Activated B cell treated with CpG ODN at 0.5 μM for 24 hours (primary cell): ENCODE measurements around the gene NDUFS3. TPM values are rescaled to one million over a fixed set of nuclear protein-coding genes. Genes with fewer than 3 reads are reported as not detected.

ENCODE experiments used
- ATAC-seq: fragments of 200-7000 bp; cut with Tn5 transposase; one replicate; pipeline ENCODE4 v1.10.0; 2021; ENCODE audit warnings: low read depth, mild to moderate bottlenecking, moderate library complexity
- CTCF ChIA-PET: fragments of 350-600 bp; sonication (Branson Sonifier 250); formaldehyde crosslinking; loops from one replicate; lab custom pipeline; 2021; ENCODE audit warnings: antibody characterized with exemption; lab: Charles Lee
- POLR2A ChIA-PET: fragments of 350-600 bp; sonication (Branson Sonifier 250); formaldehyde crosslinking; loops from one replicate; lab custom pipeline; 2021; ENCODE audit warnings: antibody characterized with exemption; lab: Charles Lee
- DNase-seq: peaks from one replicate; pipeline ENCODE4 v3.0.0; 2022
- H3K27ac Mint-ChIP-seq: one replicate; pipeline ENCODE4 v1.8.0; 2020; ENCODE audit warnings: mixed read lengths
- H3K27me3 Mint-ChIP-seq: one replicate; pipeline ENCODE4 v1.8.0; 2021; ENCODE audit warnings: mixed read lengths
- H3K36me3 Mint-ChIP-seq: one replicate; pipeline ENCODE4 v1.8.0; 2021; ENCODE audit warnings: low read depth, mixed read lengths
- H3K4me1 Mint-ChIP-seq: one replicate; pipeline ENCODE4 v1.8.0; 2021; ENCODE audit warnings: mixed read lengths
- H3K4me3 Mint-ChIP-seq: one replicate; pipeline ENCODE4 v1.8.0; 2020; ENCODE audit warnings: mild to moderate bottlenecking, mixed read lengths
- H3K9me3 Mint-ChIP-seq: one replicate; pipeline ENCODE4 v1.8.0; 2020; ENCODE audit warnings: mixed read lengths
- CTCF ChIP-seq: fragments of 200-600 bp; IDR thresholded peaks from one replicate; pipeline ENCODE4 v1.8.0; 2022; ENCODE audit warnings: antibody characterized with exemption, mild to moderate bottlenecking
- intact Hi-C: fragments of 100-400 bp; cut with micrococcal nuclease; formaldehyde crosslinking; loops from one replicate; pipeline ENCODE4 v1.15.1; 2024
- total RNA-seq: library from RNA; stranded (reverse); gene quantifications from 2 replicates; pipeline ENCODE4 v1.2.3, GENCODE V29; 2022

Gene NDUFS3
- total RNA-seq, 1 donor from 2014 or later: 95.9 TPM

- Mint-ChIP-seq H3K27me3 (peaks cover 2% of the 10 kb centered on the region), H3K4me3 (no peak overlapping the region), H3K36me3 (no peaks in the 10 kb centered on the region), H3K9me3 (no peaks in the 10 kb centered on the region), H3K27ac (no peak overlapping the region), H3K4me1 (peaks cover 8% of the 10 kb centered on the region)
- intact Hi-C loops: no loop called here
- ChIA-PET POLR2A (interaction anchor here (0.5 kb wide), 1 partner anchor 103 kb away, joined by 3 read pairs; no protein-coding TSS in a partner anchor), CTCF (no interaction called here)
- no peak for DNase-seq
- ATAC-seq: no peak
- TF ChIP-seq CTCF: no peak
These were observed 27.9 kb downstream of the NDUFS3 start for GRCh38 chr11:47606731-47607130.

GRCh38 chr11:47607380-47607779 lies 28.5 kb downstream of the NDUFS3 start:
- ATAC-seq: no peak
- no peak for TF ChIP-seq CTCF
- POLR2A ChIA-PET: interaction anchor here (0.5 kb wide), 1 partner anchor 104 kb away, joined by 3 read pairs; no protein-coding TSS in a partner anchor
- no peaks in the 10 kb centered on the region for H3K9me3 Mint-ChIP-seq
- no peaks in the 10 kb centered on the region for H3K36me3 Mint-ChIP-seq
- CTCF ChIA-PET: no interaction called here
- DNase-seq: no peak
- H3K4me3 Mint-ChIP-seq: no peak overlapping the region
- intact Hi-C loops: no loop called here
- no peak overlapping the region for H3K27ac Mint-ChIP-seq
- H3K4me1 Mint-ChIP-seq: peaks cover 12% of the 10 kb centered on the region
- peaks cover 2% of the 10 kb centered on the region for H3K27me3 Mint-ChIP-seq

GRCh38 chr11:47609675-47610074 lies 30.8 kb downstream of the NDUFS3 start:
- Mint-ChIP-seq H3K4me3 (no peak overlapping the region), H3K27me3 (peaks cover 2% of the 10 kb centered on the region), H3K9me3 (no peaks in the 10 kb centered on the region), H3K36me3 (no peaks in the 10 kb centered on the region), H3K27ac (no peak overlapping the region), H3K4me1 (peaks cover 12% of the 10 kb centered on the region)
- ChIA-PET CTCF (no interaction called here), POLR2A (interaction anchor here (0.7 kb wide), 1 partner anchor 109 kb away, joined by 5 read pairs; no protein-coding TSS in a partner anchor)
- no peak for TF ChIP-seq CTCF
- intact Hi-C loops: no loop called here
- ATAC-seq: no peak
- DNase-seq: no peak

GRCh38 chr11:47611348-47611794 lies 32.5 kb downstream of the NDUFS3 start:
- H3K4me1 Mint-ChIP-seq: peaks cover 12% of the 10 kb centered on the region
- DNase-seq (no peak), ATAC-seq (peak; percentile 81)
- POLR2A ChIA-PET: interaction anchor here (0.6 to 1.1 kb wide), 2 partner anchors 10 to 33 kb away, joined by 3 to 4 read pairs; partner anchors contain the start of genes KBTBD4 and NDUFS3
- intact Hi-C loops: no loop called here
- no peaks in the 10 kb centered on the region for H3K36me3 Mint-ChIP-seq
- no peaks in the 10 kb centered on the region for H3K27me3 Mint-ChIP-seq
- H3K4me3 Mint-ChIP-seq: peak overlapping the region; percentile 35
- CTCF ChIA-PET: no interaction called here
- no peaks in the 10 kb centered on the region for H3K9me3 Mint-ChIP-seq
- H3K27ac Mint-ChIP-seq: peak overlapping the region; percentile 36
- no peak for TF ChIP-seq CTCF

DNA sequence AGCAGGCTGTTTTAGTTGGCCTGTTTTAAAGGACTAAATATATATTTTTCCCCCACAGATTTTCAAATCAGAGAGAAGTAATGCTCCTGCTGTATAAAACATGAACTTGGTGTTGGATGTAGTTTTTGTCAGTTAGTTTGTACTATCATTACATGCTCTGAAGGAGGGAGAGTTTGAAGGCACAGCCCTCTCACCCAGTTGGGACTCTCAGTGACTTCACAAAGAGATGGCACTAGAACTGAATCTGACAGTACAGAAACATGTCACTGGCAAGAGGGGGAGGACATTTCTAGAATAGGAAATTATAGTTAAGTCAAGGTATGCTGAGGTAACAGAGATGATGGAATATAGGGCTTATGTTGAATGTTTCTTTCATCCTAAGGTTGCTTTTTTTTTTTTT lies 36.4 kb downstream of the NDUFS3 start:
- ChIA-PET POLR2A (no interaction called here), CTCF (no interaction called here)
- TF ChIP-seq CTCF: no peak
- peaks cover 21% of the 10 kb centered on the region for H3K36me3 Mint-ChIP-seq
- H3K27ac Mint-ChIP-seq: no peak overlapping the region
- no peak for DNase-seq
- no peaks in the 10 kb centered on the region for H3K9me3 Mint-ChIP-seq
- intact Hi-C loops: no loop called here
- H3K27me3 Mint-ChIP-seq: no peaks in the 10 kb centered on the region
- peaks cover 12% of the 10 kb centered on the region for H3K4me1 Mint-ChIP-seq
- no peak for ATAC-seq
- H3K4me3 Mint-ChIP-seq: no peak overlapping the region
